BJ (cell line): ENCODE measurements around the gene ABCA13. TPM values are rescaled to one million over a fixed set of nuclear protein-coding genes. Genes with fewer than 3 reads are reported as not detected.

Experiments
- CTCF ChIA-PET: fragments of 350-600 bp; formaldehyde crosslinking; extraction: SDS; loops from one replicate; lab custom pipeline; 2021; ENCODE audit warnings: antibody characterized with exemption, inconsistent platforms; lab: Yijun Ruan, JAX
- POLR2A ChIA-PET: fragments of 300-600 bp; sonication (Branson Sonifier 250); formaldehyde crosslinking; extraction: SDS; loops from one replicate; lab custom pipeline; 2021; ENCODE audit warnings: antibody characterized with exemption; lab: Charles Lee
- DNase-seq: peaks from one replicate; pipeline ENCODE4 v3.0.0-alpha.2; 2011; ENCODE audit warnings: low read depth
- H3K27me3 ChIP-seq: 2 replicates; pipeline ENCODE4 v1.6.0; 2011; ENCODE audit warnings: low read length; ENCODE audit not compliant: control insufficient read depth, insufficient read depth
- H3K36me3 ChIP-seq: 2 replicates; pipeline ENCODE4 v1.5.1; 2011; ENCODE audit warnings: low read length; ENCODE audit not compliant: control insufficient read depth, insufficient read depth
- H3K4me3 ChIP-seq: 2 replicates; pipeline ENCODE4 v1.5.1; 2011; ENCODE audit warnings: low read depth, mild to moderate bottlenecking, control low read depth, low read length
- CTCF ChIP-seq: IDR thresholded peaks from 2 replicates; pipeline ENCODE4 v1.5.1; 2011; ENCODE audit warnings: low read depth, mild to moderate bottlenecking, control low read depth, inconsistent platforms, low read length, moderate library complexity; ENCODE audit not compliant: insufficient read depth
- polyA plus RNA-seq: library from polyadenylated mRNA; depleted of rRNA; stranded (reverse); fragments of >200 nt; gene quantifications from 2 replicates; pipeline ENCODE4 v1.2.3, GENCODE V29; 2011

ABCA13 gene
- polyA plus RNA-seq, 1 experiment: 0.15 TPM

GRCh38 chr7:48237354-48237753 lies 66.1 kb downstream of the ABCA13 start:
- TF ChIP-seq CTCF: no peak
- no peak for DNase-seq
- no peak overlapping the region for H3K4me3 ChIP-seq
- no peaks in the 10 kb centered on the region for H3K27me3 ChIP-seq
- CTCF ChIA-PET: no interaction called here
- POLR2A ChIA-PET: no interaction called here
- no peaks in the 10 kb centered on the region for H3K36me3 ChIP-seq

- no peak for TF ChIP-seq CTCF
- no peak overlapping the region for H3K4me3 ChIP-seq
- POLR2A ChIA-PET: no interaction called here
- no peaks in the 10 kb centered on the region; the same call in none of the 2 replicates for H3K27me3 ChIP-seq
- no peak for DNase-seq
- no peaks in the 10 kb centered on the region for H3K36me3 ChIP-seq
- CTCF ChIA-PET: interaction anchor here (0.8 to 1.1 kb wide), 2 partner anchors 12 to 21 kb away, joined by 3 to 4 read pairs; no protein-coding TSS in a partner anchor
These were observed 71.6 kb downstream of the ABCA13 start for GRCh38 chr7:48242846-48243245.

GRCh38 chr7:48244864-48245271 lies 73.6 kb downstream of the ABCA13 start:
- CTCF ChIA-PET: interaction anchor here (0.6 kb wide), 1 partner anchor 54 kb away, joined by 4 read pairs; no protein-coding TSS in a partner anchor

GRCh38 chr7:48245751-48246472 lies 74.7 kb downstream of the ABCA13 start:
- DNase-seq: no peak
- H3K27me3 ChIP-seq: no peaks in the 10 kb centered on the region; the same call in none of the 2 replicates
- no peaks in the 10 kb centered on the region for H3K36me3 ChIP-seq
- POLR2A ChIA-PET: no interaction called here
- CTCF ChIA-PET: no interaction called here
- no peak overlapping the region for H3K4me3 ChIP-seq
- TF ChIP-seq CTCF: no peak

More at GRCh38 chr7:48244864-48245271, 73.6 kb downstream of the ABCA13 start:
- POLR2A ChIA-PET: no interaction called here
- no peak for TF ChIP-seq CTCF
- Histone ChIP-seq H3K36me3 (no peaks in the 10 kb centered on the region), H3K4me3 (no peak overlapping the region), H3K27me3 (no peaks in the 10 kb centered on the region; the same call in none of the 2 replicates)
- DNase-seq: no peak

- POLR2A ChIA-PET: no interaction called here
- DNase-seq: no peak
- CTCF ChIA-PET: no interaction called here
- Histone ChIP-seq H3K27me3 (no peaks in the 10 kb centered on the region; the same call in 1 of the 2 replicates), H3K4me3 (no peak overlapping the region), H3K36me3 (no peaks in the 10 kb centered on the region)
- TF ChIP-seq CTCF: no peak
These were observed 77.9 kb downstream of the ABCA13 start for GRCh38 chr7:48249166-48249565.
